HPDE6-E6E7 (cell line): ENCODE measurements around the gene BNIP5.
A peak's percentile ranks its signal among the peaks of the same experiment; 100 is the strongest.

ENCODE experiments used
- DNase-seq: peaks from one replicate; pipeline ENCODE4 v3.0.0; 2011; ENCODE audit warnings: missing footprints; ENCODE audit errors: extremely low spot score

Gene BNIP5

GRCh38 chr6:36296240-36296639, 40.4 kb downstream of the BNIP5 start:
- no peak for DNase-seq

GRCh38 chr6:36292170-36292569, 44.5 kb downstream of the BNIP5 start:
- no peak for DNase-seq

- no peak for DNase-seq
Observed at GRCh38 chr6:36290668-36291620, 45.7 kb downstream of the BNIP5 start.

GRCh38 chr6:36289281-36289878, 47.3 kb downstream of the BNIP5 start:
- DNase-seq, result peak; percentile 85

- DNase-seq, result no peak
Observed at GRCh38 chr6:36286858-36287257, 49.8 kb downstream of the BNIP5 start.

- DNase-seq, result no peak
Observed at GRCh38 chr6:36285797-36286196, 50.9 kb downstream of the BNIP5 start.

GRCh38 chr6:36285187-36285671, 51.5 kb downstream of the BNIP5 start:
- DNase-seq, result no peak

- no peak for DNase-seq
Observed at GRCh38 chr6:36284359-36284758, 52.3 kb downstream of the BNIP5 start.

GRCh38 chr6:36283608-36284007, 53.1 kb downstream of the BNIP5 start:
- no peak for DNase-seq

- no peak for DNase-seq
Observed at GRCh38 chr6:36280983-36281382, 55.7 kb downstream of the BNIP5 start.

GRCh38 chr6:36280467-36280866, 56.2 kb downstream of the BNIP5 start:
- no peak for DNase-seq

- DNase-seq, result no peak
Observed at GRCh38 chr6:36277946-36278470, 58.7 kb downstream of the BNIP5 start.

GRCh38 chr6:36276581-36277536, 59.8 kb downstream of the BNIP5 start:
- DNase-seq, result no peak

GRCh38 chr6:36273802-36274514, 62.7 kb downstream of the BNIP5 start:
- DNase-seq, result no peak

- DNase-seq, result no peak
Observed at GRCh38 chr6:36273067-36273466, 63.6 kb downstream of the BNIP5 start.

GRCh38 chr6:36272234-36272633, 64.5 kb downstream of the BNIP5 start:
- DNase-seq, result no peak

- DNase-seq, result peak; percentile 57
Observed at GRCh38 chr6:36269834-36270705, 66.6 kb downstream of the BNIP5 start, which contains the start of gene PNPLA1. Gene PNPLA1 (plus strand): TSS chr6:36270060. CDS start chr6:36270460, 400 bp downstream.

GRCh38 chr6:36268478-36269275, 68.0 kb downstream of the BNIP5 start:
- no peak for DNase-seq
